GM19395 (cell line): ENCODE results near the gene ETAA1.

Experiments
- ATAC-seq: cut with Tn5 transposase; IDR thresholded peaks from one replicate; pipeline ENCODE4 v1.9.1; 2021; ENCODE audit warnings: mild to moderate bottlenecking, moderate library complexity; ENCODE audit not compliant: unreplicated experiment

The ETAA1 gene

GRCh38 chr2:67437114-67437513, 40.0 kb downstream of the ETAA1 start:
- ATAC-seq, result no peak

GRCh38 chr2:67438337-67438736, 41.2 kb downstream of the ETAA1 start:
- ATAC-seq, result no peak

- ATAC-seq, result no peak
These were observed 48.6 kb downstream of the ETAA1 start for GRCh38 chr2:67445652-67446268.

GRCh38 chr2:67446491-67446911, 49.4 kb downstream of the ETAA1 start:
- no peak for ATAC-seq

GRCh38 chr2:67448648-67449047, 51.5 kb downstream of the ETAA1 start:
- ATAC-seq, result no peak

- ATAC-seq, result no peak
These were observed 54.1 kb downstream of the ETAA1 start for GRCh38 chr2:67451086-67451832.

GRCh38 chr2:67453310-67453709, 56.2 kb downstream of the ETAA1 start:
- no peak for ATAC-seq

GRCh38 chr2:67455219-67456142, 58.3 kb downstream of the ETAA1 start:
- no peak for ATAC-seq

- ATAC-seq, result no peak
These were observed 59.3 kb downstream of the ETAA1 start for GRCh38 chr2:67456428-67456827.

- no peak for ATAC-seq
These were observed 60.6 kb downstream of the ETAA1 start for GRCh38 chr2:67457699-67458098.

GRCh38 chr2:67459761-67460160, 62.6 kb downstream of the ETAA1 start:
- ATAC-seq, result no peak
